NCI-H2227 (cell line): ENCODE measurements around the gene SLC23A2.
"Not testable (repeated sequence)": the region's sequence is repeated elsewhere in the genome, so short reads cannot be mapped to it uniquely, and the experiment has no call there.

Source experiments
- DNase-seq: peaks from one replicate; lab custom pipeline; 2025; ENCODE audit not compliant: unreplicated experiment; lab: John Stamatoyannopoulos, UW

SLC23A2 gene

DNA sequence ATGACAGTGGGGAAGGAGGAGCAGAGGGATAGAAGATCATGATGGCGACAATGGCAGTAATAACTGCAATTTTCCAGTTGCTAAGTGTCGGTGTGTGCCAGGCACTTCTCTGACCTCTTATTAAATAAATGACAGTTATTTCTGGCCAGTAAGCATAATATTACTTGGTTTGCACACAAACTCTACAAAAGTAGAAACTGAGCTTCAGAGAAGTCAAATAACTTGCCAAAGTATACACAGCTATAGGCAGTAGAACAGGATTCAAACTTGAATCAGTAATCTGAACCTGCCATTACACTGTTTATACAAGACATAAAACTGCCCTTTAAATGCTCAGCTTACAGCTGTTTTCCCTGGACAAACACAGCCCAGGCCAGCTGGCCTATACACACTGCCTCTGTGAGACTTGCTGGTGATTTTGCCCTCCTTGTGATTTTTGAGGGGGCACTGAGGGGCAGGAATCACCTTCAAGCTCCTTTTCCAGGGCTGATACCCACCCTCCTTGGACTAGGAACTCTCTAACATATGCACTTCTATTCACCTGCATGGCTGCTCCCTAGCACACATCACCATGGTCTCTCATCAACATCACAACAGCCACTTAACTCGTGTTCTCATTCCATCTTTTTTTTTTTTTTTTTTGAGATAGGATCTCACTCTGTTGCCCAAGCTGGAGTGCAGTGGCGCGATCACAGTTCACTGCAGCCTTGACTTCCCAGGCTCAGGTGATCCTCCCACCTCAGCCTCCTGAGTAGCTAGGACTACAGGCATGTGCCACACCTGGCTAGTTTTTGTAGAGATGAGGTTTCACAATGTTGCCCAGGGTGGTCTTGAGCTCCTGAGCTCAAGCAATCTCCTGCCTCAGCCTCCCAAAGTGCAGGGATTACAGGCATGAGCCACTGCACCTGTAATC, 63.6 kb downstream of the SLC23A2 start:
- DNase-seq: peak; percentile 44

DNA sequence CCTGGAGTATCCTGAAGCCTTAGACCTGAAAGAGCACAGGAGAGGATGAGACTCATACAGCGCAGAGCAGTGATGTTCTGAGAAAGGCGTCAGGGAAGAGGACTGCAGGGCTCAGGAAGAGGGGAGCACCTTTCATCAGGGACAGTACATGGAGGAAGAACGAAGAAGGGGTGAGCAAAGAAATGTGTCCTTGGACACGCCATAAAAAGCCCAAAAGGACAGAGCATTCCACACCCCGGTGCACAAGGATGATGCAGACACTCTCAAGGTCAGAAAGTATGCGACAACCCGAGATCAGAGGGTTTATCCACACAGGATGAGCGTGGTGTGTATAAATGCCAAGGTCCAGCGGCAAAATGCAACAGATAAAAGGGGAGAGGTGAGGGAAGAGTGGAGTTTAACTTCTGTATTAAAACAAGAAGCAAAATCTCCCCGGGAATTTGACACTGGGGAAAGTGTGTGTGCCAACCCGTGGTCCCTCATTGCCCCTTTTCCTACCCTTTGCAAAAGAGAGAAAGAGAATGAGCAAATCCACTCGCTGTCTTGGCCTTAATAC, 64.4 kb downstream of the SLC23A2 start:
- no peak for DNase-seq

DNA sequence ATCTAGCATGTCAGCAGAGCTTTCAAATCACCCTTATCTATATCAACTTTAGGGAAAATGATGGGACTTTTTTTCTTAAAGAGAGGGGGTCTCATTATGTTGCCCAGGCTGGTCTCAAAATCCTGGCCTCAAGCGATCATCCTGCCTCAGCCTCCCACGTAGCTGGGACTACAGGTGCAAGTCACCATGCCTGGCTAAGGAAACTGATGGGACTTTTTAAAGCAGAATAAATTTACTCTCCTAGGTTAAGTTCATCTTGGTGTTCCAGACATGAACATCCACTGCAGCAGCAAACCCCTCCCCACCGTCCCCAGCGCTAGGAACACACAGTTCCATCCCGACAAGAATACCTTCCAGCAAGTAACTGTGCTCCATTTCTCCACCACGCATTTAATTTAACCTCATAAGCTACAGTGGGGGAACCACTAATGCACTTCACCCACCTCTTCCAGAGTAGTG, 64.9 kb downstream of the SLC23A2 start:
- no peak for DNase-seq

DNA sequence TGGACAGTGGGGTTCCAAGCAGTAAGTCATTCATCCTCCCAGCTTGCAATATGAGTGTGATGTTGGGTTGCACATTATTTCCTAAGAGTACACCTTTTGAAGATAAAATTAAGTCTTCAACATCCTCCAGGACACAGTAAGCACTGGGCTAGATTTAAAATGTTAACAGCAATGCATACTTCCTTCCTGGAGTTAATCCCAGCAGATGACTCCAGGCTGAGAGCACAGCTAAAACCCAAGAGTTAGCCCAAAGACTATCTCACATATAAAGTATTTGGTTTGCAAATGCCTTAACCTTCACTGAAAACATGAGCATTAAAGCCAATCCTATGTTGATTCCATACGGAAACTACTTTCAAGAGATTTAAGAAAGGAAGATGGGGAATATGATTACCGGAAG, 69.2 kb downstream of the SLC23A2 start:
- DNase-seq: no peak

DNA sequence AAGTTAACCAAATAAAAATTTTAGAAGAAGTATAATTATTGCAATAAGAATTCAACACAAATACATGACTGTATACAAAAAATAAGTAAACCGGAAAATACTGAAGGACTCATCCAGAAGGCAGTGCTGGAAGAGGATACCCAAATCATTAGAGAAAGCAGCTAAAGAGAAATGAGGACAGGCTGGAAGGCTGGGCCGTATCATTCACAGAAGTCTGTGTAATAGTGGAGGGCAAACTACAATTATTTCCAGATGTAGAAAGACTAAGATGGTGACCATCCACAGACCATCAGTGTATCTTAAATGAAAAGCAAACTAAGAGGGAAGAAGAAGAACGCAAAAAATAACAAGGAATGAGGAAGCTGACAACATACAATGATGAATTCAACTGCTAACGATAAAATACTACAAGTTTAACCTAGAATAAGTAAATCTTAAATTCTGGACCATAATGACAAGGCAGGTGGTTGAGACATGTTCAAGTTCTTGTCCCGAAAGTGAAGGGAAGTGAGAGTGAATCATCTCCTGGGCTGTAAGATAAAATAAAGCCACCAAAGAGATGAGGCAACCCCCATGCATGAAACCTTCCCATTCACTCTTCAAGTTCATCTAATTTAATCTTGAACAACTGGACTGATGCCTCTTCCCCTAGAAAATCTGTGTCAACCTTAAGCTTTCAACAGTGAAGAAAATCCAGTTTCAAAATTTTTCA, 71.5 kb downstream of the SLC23A2 start:
- no peak for DNase-seq

DNA sequence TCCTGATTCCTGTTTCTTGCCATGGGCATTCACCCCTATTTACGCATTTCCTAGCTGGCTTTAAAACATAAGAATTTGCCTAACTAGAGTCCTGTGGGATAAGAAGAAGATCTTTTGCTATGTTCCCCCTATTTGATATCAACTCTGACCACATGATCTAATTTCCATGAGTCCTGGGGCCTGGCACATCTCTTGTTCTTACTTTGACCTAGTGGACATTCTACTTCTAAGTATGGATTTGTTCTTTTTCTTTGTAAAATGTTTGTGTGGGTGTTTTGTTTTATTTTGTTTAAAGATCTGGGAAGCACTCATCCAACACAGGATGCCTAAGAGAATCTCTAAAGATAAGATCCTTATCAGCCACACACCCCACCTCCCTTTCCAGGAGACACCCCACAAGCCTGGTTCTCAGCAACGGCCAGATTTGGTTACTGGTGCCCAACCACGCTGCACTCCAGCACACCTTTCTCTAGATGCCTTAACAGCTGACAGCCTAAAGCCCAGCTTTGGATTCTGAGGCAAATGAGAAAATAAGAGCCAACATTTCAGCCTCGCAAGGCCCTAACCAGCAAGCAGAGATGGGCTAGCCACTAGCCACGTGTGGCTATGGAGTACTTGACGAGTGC, 74.7 kb downstream of the SLC23A2 start:
- DNase-seq: no peak

DNA sequence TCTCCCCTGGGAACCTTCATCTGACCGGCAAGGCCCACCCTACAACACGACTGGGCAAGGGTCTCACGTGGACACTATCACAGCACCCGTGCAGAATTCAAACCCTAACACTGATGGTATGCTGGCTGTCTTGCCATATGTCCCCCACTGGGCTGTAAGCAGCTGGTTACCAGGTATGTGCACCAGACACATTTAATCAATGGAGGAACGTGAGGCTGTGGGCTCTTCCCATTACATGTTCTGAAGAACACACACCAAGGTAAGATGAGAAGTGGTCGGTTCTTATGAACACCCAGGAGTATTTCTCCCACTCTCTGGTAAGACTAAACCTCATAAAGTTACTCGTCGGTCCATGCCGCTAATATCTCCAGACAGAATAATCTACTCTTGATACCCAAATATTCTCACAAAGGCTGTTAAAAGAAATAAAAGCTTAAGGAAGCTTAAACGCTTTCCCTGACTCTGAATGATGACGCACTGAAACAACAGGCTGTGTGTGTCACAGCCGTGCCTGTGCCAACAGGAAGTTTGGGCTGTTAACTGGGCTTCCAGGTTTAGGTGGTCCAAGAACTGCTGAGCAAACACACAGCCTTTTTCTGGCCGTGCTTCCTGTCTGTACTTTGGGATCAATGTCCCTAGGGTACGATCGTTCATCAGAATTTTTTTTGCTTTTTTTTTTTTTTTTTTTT, 75.3 kb downstream of the SLC23A2 start:
- no peak for DNase-seq

DNA sequence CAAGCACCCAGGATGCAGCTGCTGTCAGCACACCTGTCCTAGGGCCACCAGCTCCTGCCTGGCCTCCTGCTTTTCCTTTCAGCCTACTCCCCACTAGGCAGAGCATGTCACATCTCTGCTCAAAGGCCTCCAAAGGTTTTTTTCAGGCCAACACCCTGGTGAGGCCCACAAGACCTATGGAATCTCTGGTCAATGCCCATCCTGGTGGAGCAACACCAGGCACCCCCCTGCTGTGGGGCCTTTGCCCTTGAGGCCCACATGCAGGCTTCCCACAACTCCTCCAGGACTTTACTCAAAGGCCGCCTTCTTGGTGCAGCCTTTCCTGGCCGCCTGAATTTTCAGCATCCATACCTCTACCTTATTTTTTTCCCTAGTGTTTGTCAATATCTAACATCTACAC, 76.9 kb downstream of the SLC23A2 start:
- DNase-seq: no peak

DNA sequence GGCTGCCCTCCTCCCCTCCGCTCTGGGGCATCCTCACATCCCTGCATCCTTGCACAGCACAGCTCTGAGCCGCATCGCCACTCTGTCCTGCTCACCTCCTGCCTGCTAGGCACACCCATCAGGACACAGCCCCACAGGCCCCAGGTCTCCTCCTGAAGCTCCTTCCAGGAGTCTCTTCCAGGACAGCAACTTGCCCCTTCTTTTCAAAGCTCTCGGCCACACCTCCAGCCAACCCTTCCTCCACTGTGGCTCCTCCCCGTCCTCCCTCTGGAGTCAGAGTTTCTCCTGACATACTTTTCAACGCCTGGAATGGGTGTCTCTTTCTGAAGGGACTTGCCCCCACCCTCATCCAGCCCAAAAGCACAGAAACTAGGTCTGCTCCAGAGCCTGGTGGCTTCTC, 77.3 kb downstream of the SLC23A2 start:
- DNase-seq: no peak

DNA sequence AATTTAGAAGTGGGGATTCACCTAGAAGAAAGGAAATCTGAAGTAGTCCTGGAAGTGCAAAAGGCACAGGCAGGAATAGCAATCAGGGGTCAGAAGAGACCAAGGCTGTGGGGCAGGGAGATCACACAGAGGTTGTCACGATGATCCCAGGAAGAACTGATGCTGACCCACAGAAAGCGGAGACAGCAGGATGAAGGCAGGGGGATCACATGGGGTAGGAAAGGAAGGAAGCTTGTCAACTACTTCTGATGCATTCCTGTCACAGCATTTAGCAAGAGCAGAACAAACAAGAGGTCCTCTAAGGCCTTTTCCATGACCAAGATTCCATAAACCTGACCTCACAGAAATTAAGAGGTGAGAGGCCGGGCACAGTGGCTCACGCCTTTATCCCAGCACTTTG, 79.1 kb downstream of the SLC23A2 start:
- DNase-seq: no peak

DNA sequence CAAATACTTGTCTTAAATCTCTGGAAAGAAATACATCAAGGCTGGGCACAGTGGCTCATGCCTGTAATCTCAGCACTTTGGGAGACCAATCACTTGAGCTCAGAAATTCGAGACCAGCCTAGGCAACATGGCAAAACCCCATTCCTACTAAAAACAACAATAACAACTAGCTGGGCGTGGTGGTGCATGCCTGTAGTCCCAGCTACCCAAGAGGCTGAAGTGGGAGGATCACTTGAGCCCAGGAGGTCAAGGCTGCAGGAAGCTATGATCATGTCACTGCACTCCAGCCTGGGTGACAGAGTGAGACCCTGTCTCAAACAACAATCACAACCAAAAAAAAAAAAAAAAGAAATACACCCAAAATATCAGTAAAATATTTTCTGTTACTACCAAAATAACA, 80.0 kb downstream of the SLC23A2 start:
- DNase-seq: not testable (repeated sequence)

DNA sequence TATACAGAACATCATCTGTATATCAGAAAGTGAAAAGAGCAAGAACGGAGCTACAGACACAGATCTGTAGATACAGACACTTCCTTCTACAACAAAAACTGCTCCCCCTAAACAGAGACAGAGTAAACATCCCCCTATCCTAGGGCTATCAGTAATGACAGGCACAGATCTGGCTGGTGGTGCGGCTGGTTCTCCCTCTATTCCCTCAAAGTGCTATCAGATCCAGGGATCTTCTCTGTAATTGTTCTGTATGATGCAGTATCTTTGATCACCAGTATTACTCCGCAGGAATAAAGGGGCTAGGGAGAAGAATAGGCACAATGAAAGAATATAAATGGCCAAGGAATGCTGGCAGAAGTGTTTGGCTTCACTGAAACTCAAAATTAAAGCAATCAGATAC, 80.7 kb downstream of the SLC23A2 start:
- DNase-seq: no peak

DNA sequence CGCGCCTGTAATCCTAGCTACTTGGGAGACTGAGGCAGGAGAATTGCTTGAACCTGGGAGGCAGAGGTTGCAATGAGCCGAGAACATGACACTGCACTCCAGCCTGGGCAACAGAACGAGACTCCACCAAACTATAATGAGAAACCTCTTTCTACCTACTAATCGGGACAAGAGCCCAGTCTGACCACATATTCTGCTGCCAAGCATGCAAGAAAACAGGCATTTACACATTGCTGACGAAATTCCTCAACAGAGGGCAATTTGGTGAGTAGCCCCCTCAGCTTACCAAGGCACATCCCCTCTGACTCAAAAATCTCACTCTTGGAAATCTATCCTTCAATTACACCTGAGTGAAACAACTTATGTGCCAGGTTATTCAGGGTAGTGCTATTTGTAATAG, 81.2 kb downstream of the SLC23A2 start:
- DNase-seq: no peak

DNA sequence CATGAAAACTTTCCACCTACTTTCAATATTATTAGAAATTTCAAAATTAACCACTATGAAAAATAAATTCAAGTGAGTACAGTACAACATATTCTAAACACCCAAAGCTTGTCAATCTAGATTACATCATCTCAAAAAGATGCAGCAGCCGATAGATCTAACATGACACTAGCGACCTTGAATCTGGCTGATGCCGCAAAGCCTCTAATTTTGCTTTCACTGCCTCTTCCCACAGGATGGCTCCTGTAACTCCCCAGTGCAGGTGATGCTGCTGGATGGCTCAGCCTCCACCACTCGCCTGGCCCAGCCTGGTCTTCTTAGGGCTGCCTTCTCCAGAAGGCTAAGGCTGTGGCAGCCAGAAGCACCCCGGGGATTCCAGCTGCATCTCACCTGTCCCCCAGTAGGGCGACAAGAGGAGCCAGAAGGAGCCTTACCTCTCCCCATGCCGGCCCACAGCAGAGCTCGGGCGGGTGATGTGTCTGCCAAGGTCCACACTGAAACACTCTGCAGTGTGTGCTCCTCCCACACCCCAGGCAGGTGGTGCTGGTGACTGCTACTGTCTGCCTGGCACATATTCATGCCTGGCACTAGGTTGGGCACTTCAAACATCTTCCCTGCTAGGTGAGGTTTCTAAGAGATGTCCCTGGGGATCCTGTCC, 82.1 kb downstream of the SLC23A2 start:
- peak; percentile 16 for DNase-seq

DNA sequence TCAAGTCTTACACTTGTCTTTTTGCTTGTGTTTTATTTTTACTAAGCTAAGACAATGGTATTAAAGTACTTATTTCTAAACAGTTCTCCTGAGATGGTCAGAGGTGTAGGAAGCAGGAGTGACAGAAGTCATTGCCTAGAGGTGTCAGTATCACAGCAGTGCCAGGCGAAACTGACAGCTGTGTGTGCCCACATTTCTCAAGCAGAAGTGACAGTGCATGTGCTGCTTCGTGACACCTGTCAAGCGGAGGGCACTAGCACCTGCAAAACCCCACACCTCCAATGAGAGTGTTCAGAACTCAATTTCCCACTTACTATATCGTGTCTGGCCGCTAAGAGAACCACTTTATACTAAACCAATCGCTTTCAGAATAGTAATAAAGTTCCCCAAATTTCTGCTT, 82.8 kb downstream of the SLC23A2 start:
- no peak for DNase-seq

DNA sequence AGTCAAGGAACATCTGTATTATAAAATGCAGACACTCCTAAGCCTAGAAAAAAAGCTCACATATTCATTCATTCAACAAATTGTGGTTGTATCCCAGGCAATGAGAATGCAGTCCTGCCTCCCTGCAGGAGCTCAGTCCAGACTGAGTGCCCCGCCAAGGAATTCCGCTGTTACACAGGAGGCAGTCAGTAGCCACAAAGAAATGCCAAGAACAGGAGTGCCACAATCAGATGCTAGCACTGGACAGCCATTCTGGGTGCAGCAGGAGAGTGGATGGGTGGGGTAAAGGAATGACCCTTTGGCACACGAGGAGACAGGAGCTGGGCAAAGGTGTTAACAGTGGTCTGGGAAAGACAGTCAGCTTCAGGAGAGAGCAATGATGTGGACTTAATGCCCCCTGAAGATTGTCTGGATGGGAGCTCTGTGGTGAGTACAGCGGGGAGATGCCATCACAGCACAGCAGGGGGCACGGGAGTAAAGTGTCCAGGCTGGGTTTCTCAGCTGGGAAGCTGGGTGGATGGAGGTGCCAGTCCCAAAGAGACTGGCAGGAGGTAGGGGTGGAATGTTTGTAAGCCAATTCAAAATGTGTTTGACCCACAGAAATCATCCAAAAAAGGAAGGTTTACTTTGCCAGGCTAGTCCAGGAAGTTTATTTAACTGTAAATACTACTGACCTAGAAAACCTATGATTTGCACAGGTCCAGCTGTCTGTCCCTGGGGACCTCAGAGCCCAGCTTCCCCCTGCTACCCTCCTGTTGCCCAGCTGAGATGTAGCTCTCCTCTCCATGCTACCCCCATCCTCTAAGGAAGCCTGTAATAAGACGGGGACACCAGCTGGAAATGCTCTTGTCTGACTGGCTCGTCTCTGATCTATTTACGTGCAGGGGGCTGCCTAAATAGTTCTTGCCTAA, 84.1 kb downstream of the SLC23A2 start:
- DNase-seq: no peak

DNA sequence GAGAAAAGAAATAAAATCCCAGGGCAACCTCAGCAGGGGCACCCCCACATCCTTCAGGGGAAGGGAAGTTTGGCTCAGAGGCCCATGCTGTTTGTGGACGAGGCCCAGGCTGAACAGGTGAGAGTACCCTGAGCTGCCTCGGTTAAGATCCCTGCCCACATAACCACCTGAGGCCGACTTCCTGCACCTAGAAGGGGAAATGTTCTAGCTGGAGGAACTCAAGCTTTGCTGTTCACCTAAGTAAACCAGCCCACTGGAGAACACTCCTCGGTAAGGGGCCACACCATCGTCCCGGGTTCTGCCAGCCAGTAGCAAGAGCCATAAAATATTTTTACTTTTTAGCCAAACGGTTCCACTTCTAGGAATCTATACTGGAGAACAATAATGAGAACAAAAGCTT, 88.2 kb downstream of the SLC23A2 start:
- no peak for DNase-seq

DNA sequence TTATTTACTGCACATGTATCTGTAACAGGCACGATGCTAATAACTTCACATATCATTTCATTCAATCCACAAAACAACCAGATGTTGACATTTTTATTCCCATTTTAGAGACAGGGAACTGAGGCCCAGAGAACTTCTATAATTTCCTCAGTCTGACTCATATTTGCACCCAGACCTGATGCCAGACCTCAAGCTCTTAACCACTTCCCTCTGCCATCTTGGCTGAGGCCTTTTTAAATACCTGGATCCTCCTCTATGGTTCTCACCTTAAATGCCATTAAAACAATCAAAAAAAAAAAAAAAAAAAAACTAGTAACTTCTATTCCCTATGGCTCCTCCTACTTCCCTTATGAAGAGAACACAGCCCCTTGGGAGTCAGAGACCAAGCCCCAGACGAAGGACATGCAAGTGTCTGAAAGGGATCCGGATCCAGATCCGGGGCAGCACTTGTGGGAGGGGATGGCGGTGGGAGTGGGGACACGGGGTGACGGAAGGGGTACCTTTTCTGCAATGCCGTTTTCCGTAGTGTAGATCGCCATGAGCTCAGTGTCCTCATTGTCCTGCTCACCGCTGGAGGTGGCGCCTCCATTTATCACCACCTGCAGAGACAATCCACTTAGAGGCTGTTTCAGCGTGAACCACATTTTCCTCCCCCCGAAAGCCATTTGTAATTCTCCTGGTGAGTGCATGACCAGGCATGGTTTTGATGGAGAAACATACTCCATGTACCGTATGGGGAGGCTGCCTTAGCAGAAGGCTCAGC, 88.7 kb downstream of the SLC23A2 start:
- DNase-seq: no peak

DNA sequence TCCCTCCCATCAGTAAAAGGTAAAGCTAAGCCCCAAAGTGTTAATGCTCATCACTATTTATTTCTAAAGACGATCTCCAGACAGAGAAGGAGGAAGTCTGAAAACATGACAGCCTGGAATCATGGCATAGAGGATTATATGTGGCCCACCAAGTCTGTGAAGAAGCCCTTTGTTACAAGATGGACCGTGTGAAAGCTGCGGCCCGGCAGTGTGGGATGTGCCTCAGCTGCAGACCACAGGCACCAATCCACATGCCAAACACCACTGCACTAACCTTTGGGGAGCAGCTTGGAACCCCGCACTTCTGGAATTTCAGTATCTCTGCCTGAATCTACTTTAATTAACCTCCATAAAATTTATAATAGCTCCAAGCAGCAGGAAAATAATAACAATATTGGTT, 90.4 kb downstream of the SLC23A2 start:
- DNase-seq: no peak
